ENCODE results near the gene ZNF536. TPM values are rescaled to one million over a fixed set of nuclear protein-coding genes. Genes with fewer than 3 reads are reported as not detected.

Gene ZNF536
- total RNA-seq, 2 experiments from 2014 or later: not detected

GRCh38 chr19:30360376-30361106 lies 11.6 kb upstream of the ZNF536 start:
- Mint-ChIP-seq H3K36me3 (ENCODE audit: low read depth) (no peaks in the 10 kb centered on the region), H3K4me3 (no peak overlapping the region), H3K4me1 (ENCODE audit: low read depth) (peaks cover 2% of the 10 kb centered on the region), H3K27me3 (ENCODE audit: low read depth) (peaks cover 13% of the 10 kb centered on the region), H3K9me3 (no peaks in the 10 kb centered on the region), H3K27ac (no peak overlapping the region)
- intact Hi-C loops (cut with micrococcal nuclease): no loop called here
- DNase-seq: no peak
- CTCF ChIA-PET: no interaction called here

GRCh38 chr19:30361107-30361447 lies 11.1 kb upstream of the ZNF536 start:
- Mint-ChIP-seq H3K4me1 (ENCODE audit: low read depth) (peaks cover 2% of the 10 kb centered on the region), H3K27me3 (ENCODE audit: low read depth) (peaks cover 13% of the 10 kb centered on the region), H3K9me3 (no peaks in the 10 kb centered on the region), H3K36me3 (ENCODE audit: low read depth) (no peaks in the 10 kb centered on the region), H3K27ac (no peak overlapping the region), H3K4me3 (no peak overlapping the region)
- CTCF ChIA-PET: no interaction called here
- intact Hi-C loops (cut with micrococcal nuclease): no loop called here
- no peak for DNase-seq

- CTCF ChIA-PET: no interaction called here
- Mint-ChIP-seq H3K4me3 (no peak overlapping the region), H3K4me1 (ENCODE audit: low read depth) (peaks cover 2% of the 10 kb centered on the region), H3K9me3 (no peaks in the 10 kb centered on the region), H3K36me3 (ENCODE audit: low read depth) (no peaks in the 10 kb centered on the region), H3K27ac (no peak overlapping the region), H3K27me3 (ENCODE audit: low read depth) (peaks cover 13% of the 10 kb centered on the region)
- DNase-seq: no peak
- intact Hi-C loops (cut with micrococcal nuclease): no loop called here
Measured at GRCh38 chr19:30361721-30362120, 10.5 kb upstream of the ZNF536 start.

- peaks cover 2% of the 10 kb centered on the region for H3K4me1 Mint-ChIP-seq (ENCODE audit: low read depth)
- intact Hi-C loops (cut with micrococcal nuclease): no loop called here
- DNase-seq: no peak
- H3K4me3 Mint-ChIP-seq: no peak overlapping the region
- no peaks in the 10 kb centered on the region for H3K9me3 Mint-ChIP-seq
- CTCF ChIA-PET: no interaction called here
- H3K27ac Mint-ChIP-seq: no peak overlapping the region
- peaks cover 13% of the 10 kb centered on the region for H3K27me3 Mint-ChIP-seq (ENCODE audit: low read depth)
- H3K36me3 Mint-ChIP-seq (ENCODE audit: low read depth): no peaks in the 10 kb centered on the region
Measured at GRCh38 chr19:30362156-30362754, 9.9 kb upstream of the ZNF536 start.

GRCh38 chr19:30363073-30363472 lies 9.1 kb upstream of the ZNF536 start:
- H3K27me3 Mint-ChIP-seq (ENCODE audit: low read depth): peaks cover 13% of the 10 kb centered on the region
- H3K36me3 Mint-ChIP-seq (ENCODE audit: low read depth): no peaks in the 10 kb centered on the region

GRCh38 chr19:30364866-30365800 lies 7.1 kb upstream of the ZNF536 start:
- CTCF ChIA-PET: no interaction called here
- no peak for DNase-seq
- H3K4me3 Mint-ChIP-seq: no peak overlapping the region
- no peaks in the 10 kb centered on the region for H3K36me3 Mint-ChIP-seq (ENCODE audit: low read depth)
- intact Hi-C loops (cut with micrococcal nuclease): no loop called here
- no peaks in the 10 kb centered on the region for H3K9me3 Mint-ChIP-seq
- no peak overlapping the region for H3K27ac Mint-ChIP-seq
- peaks cover 2% of the 10 kb centered on the region for H3K4me1 Mint-ChIP-seq (ENCODE audit: low read depth)
- peaks cover 10% of the 10 kb centered on the region for H3K27me3 Mint-ChIP-seq (ENCODE audit: low read depth)

More at GRCh38 chr19:30363073-30363472, 9.1 kb upstream of the ZNF536 start:
- no peak for DNase-seq
- CTCF ChIA-PET: no interaction called here
- intact Hi-C loops (cut with micrococcal nuclease): no loop called here
- no peaks in the 10 kb centered on the region for H3K9me3 Mint-ChIP-seq
- no peak overlapping the region for H3K27ac Mint-ChIP-seq
- H3K4me3 Mint-ChIP-seq: no peak overlapping the region
- H3K4me1 Mint-ChIP-seq (ENCODE audit: low read depth): peaks cover 2% of the 10 kb centered on the region

GRCh38 chr19:30366282-30366681 lies 5.9 kb upstream of the ZNF536 start:
- no peak overlapping the region for H3K27ac Mint-ChIP-seq
- H3K27me3 Mint-ChIP-seq (ENCODE audit: low read depth): peaks cover 4% of the 10 kb centered on the region
- H3K36me3 Mint-ChIP-seq (ENCODE audit: low read depth): no peaks in the 10 kb centered on the region
- no peaks in the 10 kb centered on the region for H3K4me1 Mint-ChIP-seq (ENCODE audit: low read depth)
- H3K4me3 Mint-ChIP-seq: no peak overlapping the region
- DNase-seq: no peak
- intact Hi-C loops (cut with micrococcal nuclease): no loop called here
- CTCF ChIA-PET: no interaction called here
- no peaks in the 10 kb centered on the region for H3K9me3 Mint-ChIP-seq

- Mint-ChIP-seq H3K36me3 (ENCODE audit: low read depth) (no peaks in the 10 kb centered on the region), H3K27me3 (ENCODE audit: low read depth) (peaks cover 4% of the 10 kb centered on the region), H3K27ac (no peak overlapping the region), H3K9me3 (no peaks in the 10 kb centered on the region), H3K4me3 (no peak overlapping the region), H3K4me1 (ENCODE audit: low read depth) (no peaks in the 10 kb centered on the region)
- no peak for DNase-seq
- CTCF ChIA-PET: no interaction called here
- intact Hi-C loops (cut with micrococcal nuclease): no loop called here
Measured at GRCh38 chr19:30367006-30367405, 5.2 kb upstream of the ZNF536 start.

- CTCF ChIA-PET: no interaction called here
Measured at GRCh38 chr19:30367421-30367820, 4.8 kb upstream of the ZNF536 start.

GRCh38 chr19:30369833-30370232 lies 2.4 kb upstream of the ZNF536 start:
- Mint-ChIP-seq H3K9me3 (no peaks in the 10 kb centered on the region), H3K4me1 (ENCODE audit: low read depth) (no peaks in the 10 kb centered on the region), H3K27me3 (ENCODE audit: low read depth) (peaks cover 9% of the 10 kb centered on the region), H3K4me3 (no peak overlapping the region), H3K27ac (no peak overlapping the region), H3K36me3 (ENCODE audit: low read depth) (no peaks in the 10 kb centered on the region)
- DNase-seq: no peak
- CTCF ChIA-PET: no interaction called here
- intact Hi-C loops (cut with micrococcal nuclease): no loop called here

More at GRCh38 chr19:30367421-30367820, 4.8 kb upstream of the ZNF536 start:
- Mint-ChIP-seq H3K36me3 (ENCODE audit: low read depth) (no peaks in the 10 kb centered on the region), H3K4me1 (ENCODE audit: low read depth) (no peaks in the 10 kb centered on the region), H3K4me3 (no peak overlapping the region), H3K9me3 (no peaks in the 10 kb centered on the region), H3K27ac (no peak overlapping the region), H3K27me3 (ENCODE audit: low read depth) (peaks cover 4% of the 10 kb centered on the region)
- no peak for DNase-seq
- intact Hi-C loops (cut with micrococcal nuclease): no loop called here

- no peak overlapping the region for H3K27ac Mint-ChIP-seq
- no peak overlapping the region for H3K4me3 Mint-ChIP-seq
- no peaks in the 10 kb centered on the region for H3K9me3 Mint-ChIP-seq
- H3K27me3 Mint-ChIP-seq (ENCODE audit: low read depth): peaks cover 19% of the 10 kb centered on the region
- intact Hi-C loops (cut with micrococcal nuclease): no loop called here
- H3K4me1 Mint-ChIP-seq (ENCODE audit: low read depth): peaks cover 4% of the 10 kb centered on the region
- H3K36me3 Mint-ChIP-seq (ENCODE audit: low read depth): no peaks in the 10 kb centered on the region
- CTCF ChIA-PET: no interaction called here
- DNase-seq: no peak
Measured at GRCh38 chr19:30371161-30371836, 885 bp upstream of the ZNF536 start.

- CTCF ChIA-PET: no interaction called here
- intact Hi-C loops (cut with micrococcal nuclease): no loop called here
- Mint-ChIP-seq H3K27me3 (ENCODE audit: low read depth) (peaks cover 21% of the 10 kb centered on the region), H3K36me3 (ENCODE audit: low read depth) (no peaks in the 10 kb centered on the region), H3K27ac (no peak overlapping the region), H3K4me3 (no peak overlapping the region), H3K4me1 (ENCODE audit: low read depth) (peaks cover 4% of the 10 kb centered on the region), H3K9me3 (no peaks in the 10 kb centered on the region)
- DNase-seq: no peak
Measured at GRCh38 chr19:30373593-30373992, 1.4 kb downstream of the ZNF536 start.
